ENCODE results near the gene PRM3. TPM values are rescaled to one million over a fixed set of nuclear protein-coding genes. Genes with fewer than 3 reads are reported as not detected.

The PRM3 gene
- total and polyA plus RNA-seq, 2 experiments from 2014 or later = not detected

GRCh38 chr16:11250786-11251524 lies 22.5 kb downstream of the PRM3 start:
- H2AFZ ChIP-seq = no peak overlapping the region
- no peaks in the 10 kb centered on the region for H3K4me1 ChIP-seq (ENCODE audit: insufficient read depth)
- 91 to 96% methylated on average over 10 of the region's 10 CpGs for WGBS, 2 experiments (ENCODE audit: low coverage in 1 of 2, low lambda C conversion rate in 2 of 2, missing lambda C conversion rate in 2 of 2)
- no peaks in the 10 kb centered on the region for H3K36me3 ChIP-seq (ENCODE audit: low read depth)
- no peak overlapping the region for H3K4me3 ChIP-seq
- H4K20me1 ChIP-seq (ENCODE audit: insufficient read depth) = no peaks in the 10 kb centered on the region
- peaks cover 8% of the 10 kb centered on the region for H3F3A ChIP-seq (ENCODE audit: insufficient read depth)
- in situ Hi-C loops (cut with MboI) = loop anchor here (10.0 kb wide), 1 partner anchor 286 kb away; no protein-coding TSS in a partner anchor
- TF ChIP-seq EZH2phosphoT487 (IDR thresholded peaks at IDR 0.05; ENCODE audit: insufficient read depth, low read depth) = no peak
- TF ChIP-seq EZH2 (IDR thresholded peaks at IDR 0.05; ENCODE audit: insufficient read depth, poor library complexity, severe bottlenecking) = no peak
- no peaks in the 10 kb centered on the region for H3K79me2 ChIP-seq (ENCODE audit: insufficient read depth)
- H3K9me2 ChIP-seq (ENCODE audit: insufficient read depth) = no peaks in the 10 kb centered on the region
- no peaks in the 10 kb centered on the region for H3K27me3 ChIP-seq (replicated peaks; ENCODE audit: insufficient read depth)
- H3K9ac ChIP-seq = no peak overlapping the region
- H3K27ac ChIP-seq = no peak overlapping the region
- no peak for DNase-seq
- no peak overlapping the region for H3K4me2 ChIP-seq (ENCODE audit: unreplicated experiment)
- H3K9me3 ChIP-seq (ENCODE audit: low read depth) = no peaks in the 10 kb centered on the region

- Histone ChIP-seq H3K79me2 (ENCODE audit: insufficient read depth) (no peaks in the 10 kb centered on the region), H3K4me1 (ENCODE audit: insufficient read depth) (no peaks in the 10 kb centered on the region), H4K20me1 (ENCODE audit: insufficient read depth) (no peaks in the 10 kb centered on the region), H3K27ac (no peak overlapping the region), H3K4me3 (no peak overlapping the region), H3K36me3 (ENCODE audit: low read depth) (no peaks in the 10 kb centered on the region), H3K9me3 (ENCODE audit: low read depth) (no peaks in the 10 kb centered on the region), H3K27me3 (replicated peaks; ENCODE audit: insufficient read depth) (no peaks in the 10 kb centered on the region), H3K9ac (no peak overlapping the region), H3K4me2 (ENCODE audit: unreplicated experiment) (no peak overlapping the region), H3F3A (ENCODE audit: insufficient read depth) (peaks cover 8% of the 10 kb centered on the region), H2AFZ (no peak overlapping the region), H3K9me2 (ENCODE audit: insufficient read depth) (no peaks in the 10 kb centered on the region)
- TF ChIP-seq EZH2phosphoT487 (IDR thresholded peaks at IDR 0.05; ENCODE audit: insufficient read depth, low read depth) (no peak), EZH2 (IDR thresholded peaks at IDR 0.05; ENCODE audit: insufficient read depth, poor library complexity, severe bottlenecking) (no peak)
- DNase-seq = no peak
- in situ Hi-C loops (cut with MboI) = loop anchor here (10.0 kb wide), 1 partner anchor 285 kb away; no protein-coding TSS in a partner anchor
- WGBS, 2 experiments (ENCODE audit: low coverage in 1 of 2, low lambda C conversion rate in 2 of 2, missing lambda C conversion rate in 2 of 2) = 68 to 70% methylated on average over 16 of the region's 16 CpGs
These were observed 23.2 kb downstream of the PRM3 start for GRCh38 chr16:11250091-11250785.

GRCh38 chr16:11249233-11250061 lies 24.0 kb downstream of the PRM3 start:
- H3K27me3 ChIP-seq (replicated peaks; ENCODE audit: insufficient read depth) = no peaks in the 10 kb centered on the region
- H3K4me1 ChIP-seq (ENCODE audit: insufficient read depth) = no peaks in the 10 kb centered on the region
- H3K9me2 ChIP-seq (ENCODE audit: insufficient read depth) = no peaks in the 10 kb centered on the region
- no peak overlapping the region for H3K9ac ChIP-seq
- H3K79me2 ChIP-seq (ENCODE audit: insufficient read depth) = no peaks in the 10 kb centered on the region
- peaks cover 8% of the 10 kb centered on the region for H3F3A ChIP-seq (ENCODE audit: insufficient read depth)
- TF ChIP-seq EZH2 (IDR thresholded peaks at IDR 0.05; ENCODE audit: insufficient read depth, poor library complexity, severe bottlenecking) = no peak
- no peak for TF ChIP-seq EZH2phosphoT487 (IDR thresholded peaks at IDR 0.05; ENCODE audit: insufficient read depth, low read depth)
- in situ Hi-C loops (cut with MboI) = loop anchor here (10.0 kb wide), 1 partner anchor 285 kb away; no protein-coding TSS in a partner anchor
- no peaks in the 10 kb centered on the region for H3K9me3 ChIP-seq (ENCODE audit: low read depth)
- H3K27ac ChIP-seq = no peak overlapping the region
- no peak overlapping the region for H3K4me3 ChIP-seq
- no peaks in the 10 kb centered on the region for H3K36me3 ChIP-seq (ENCODE audit: low read depth)
- H2AFZ ChIP-seq = no peak overlapping the region
- no peak overlapping the region for H3K4me2 ChIP-seq (ENCODE audit: unreplicated experiment)
- no peaks in the 10 kb centered on the region for H4K20me1 ChIP-seq (ENCODE audit: insufficient read depth)
- 93% methylated on average over 49 to 63 of the region's 63 CpGs for WGBS, 2 experiments (ENCODE audit: low coverage in 1 of 2, low lambda C conversion rate in 2 of 2, missing lambda C conversion rate in 2 of 2)
- DNase-seq = no peak

GRCh38 chr16:11248133-11248532 lies 25.3 kb downstream of the PRM3 start:
- H3K79me2 ChIP-seq (ENCODE audit: insufficient read depth) = no peaks in the 10 kb centered on the region
- no peaks in the 10 kb centered on the region for H3F3A ChIP-seq (ENCODE audit: insufficient read depth)
- H3K27me3 ChIP-seq (replicated peaks; ENCODE audit: insufficient read depth) = no peaks in the 10 kb centered on the region
- H3K9me2 ChIP-seq (ENCODE audit: insufficient read depth) = no peaks in the 10 kb centered on the region
- no peaks in the 10 kb centered on the region for H3K4me1 ChIP-seq (ENCODE audit: insufficient read depth)
- WGBS, 2 experiments (ENCODE audit: low coverage in 1 of 2, low lambda C conversion rate in 2 of 2, missing lambda C conversion rate in 2 of 2) = 92% methylated on average over 8 of the region's 8 CpGs
- in situ Hi-C loops (cut with MboI) = no loop called here
- H3K4me3 ChIP-seq = no peak overlapping the region
- no peak overlapping the region for H3K27ac ChIP-seq
- H3K9me3 ChIP-seq (ENCODE audit: low read depth) = no peaks in the 10 kb centered on the region
- H3K9ac ChIP-seq = no peak overlapping the region
- no peak for DNase-seq
- TF ChIP-seq EZH2phosphoT487 (IDR thresholded peaks at IDR 0.05; ENCODE audit: insufficient read depth, low read depth) (no peak), EZH2 (IDR thresholded peaks at IDR 0.05; ENCODE audit: insufficient read depth, poor library complexity, severe bottlenecking) (no peak)
- no peaks in the 10 kb centered on the region for H3K36me3 ChIP-seq (ENCODE audit: low read depth)
- no peak overlapping the region for H3K4me2 ChIP-seq (ENCODE audit: unreplicated experiment)
- H2AFZ ChIP-seq = no peak overlapping the region
- no peaks in the 10 kb centered on the region for H4K20me1 ChIP-seq (ENCODE audit: insufficient read depth)

Measured in GM23248 (cell line).